Measurements from ENCODE around the gene PRUNE2. TPM values are rescaled to one million over a fixed set of nuclear protein-coding genes. Genes with fewer than 3 reads are reported as not detected.

Gene PRUNE2
- total and polyA plus RNA-seq, 9 of the 15 experiments (the other 6 are each of a cell fraction or from before 2014, with no cell fraction given), result 0.05 to 0.45 (median 0.18) TPM; not detected in 1

- TF ChIP-seq MAFG (tag; conservative IDR thresholded peaks at IDR 0.05) (peak; percentile 40; the same call in 1 of the 2 replicates), RAD21 (CRISPR knock-in tag; conservative IDR thresholded peaks at IDR 0.05 in 1 of 2, IDR thresholded peaks at IDR 0.05 in 1 of 2) (peak; percentile 86 to 92)
These were observed 201.2 kb downstream of the PRUNE2 start (continued) for GRCh38 chr9:76704593-76705204.

GRCh38 chr9:76703270-76703669 lies 202.6 kb downstream of the PRUNE2 start:
- Histone ChIP-seq H3K9me3 (replicated peaks; ENCODE audit: control insufficient read depth, insufficient read depth, low read depth, low read length) (no peaks in the 10 kb centered on the region), H3K4me3 (no peak overlapping the region), H3K9me1 (ENCODE audit: control insufficient read depth, insufficient read depth, low read length) (no peaks in the 10 kb centered on the region), H3K79me2 (ENCODE audit: control insufficient read depth, insufficient read depth, low read length) (no peaks in the 10 kb centered on the region), H3K9ac (ENCODE audit: insufficient read depth in 1 of 2, low read depth in 2 of 2, low read length in 2 of 2) (no peak overlapping the region), H3K36me3 (ENCODE audit: control insufficient read depth, insufficient read depth, low read length) (no peaks in the 10 kb centered on the region), H3K4me1 (replicated peaks in 1 of 2; ENCODE audit: control insufficient read depth in 2 of 2, insufficient read depth in 2 of 2, low read length in 2 of 2) (no peaks in the 10 kb centered on the region), H2AFZ (ENCODE audit: low read depth, low read length) (no peak overlapping the region), H4K20me1 (replicated peaks; ENCODE audit: control insufficient read depth, insufficient read depth, low read length) (no peaks in the 10 kb centered on the region), H3K27me3 (ENCODE audit: control insufficient read depth in 2 of 2, insufficient read depth in 2 of 2, low read length in 2 of 2) (peaks cover 2 to 17% of the 10 kb centered on the region in 2 experiments; a peak in 3 of 5 replicates), H3K27ac (ENCODE audit: extremely low read depth, low read depth, low read length) (no peak overlapping the region), H3K4me2 (ENCODE audit: insufficient read depth, low read length) (no peak overlapping the region)
- BruUV-seq (replicated peaks), result no TSS peak
- intact Hi-C loops (cut with micrococcal nuclease) (no loop called here), in situ Hi-C loops (cut with MboI) (loop anchor here (10.0 kb wide), 1 partner anchor 258 kb away; no protein-coding TSS in a partner anchor)
- FAIRE-seq (no peak), ATAC-seq (no peak), DNase-seq (ENCODE audit: extremely low read depth in 1 of 4, low spot score in 3 of 4) (peak in 2 of 4 experiments; percentile 8 to 9)
- CTCF ChIA-PET (ENCODE audit: low intra/inter-chr PET ratio), result interaction anchor here (1.0 to 2.3 kb wide), 5 partner anchors 38 to 1438 kb away, joined by 3 to 13 read pairs (median 8); partner anchors contain the start of gene RFK
- TF ChIP-seq KDM1A (IDR thresholded peaks at IDR 0.05), result no peak
- no peak for TF ChIP-seq JUN (IDR thresholded peaks at IDR 0.05; ENCODE audit: borderline replicate concordance, low read depth, low read length)
- TF ChIP-seq JUN (CRISPR knock-in tag; IDR thresholded peaks at IDR 0.05; ENCODE audit: borderline replicate concordance), result no peak
- TF ChIP-seq SIRT6 (IDR thresholded peaks at IDR 0.05; ENCODE audit: low read depth, low read length), result no peak
- no peak for TF ChIP-seq DPF2 (IDR thresholded peaks at IDR 0.05)
- TF ChIP-seq RNF219 (CRISPR knock-in tag; IDR thresholded peaks at IDR 0.05), result no peak
- TF ChIP-seq GTF2E2 (tag; IDR thresholded peaks at IDR 0.05), result no peak
- TF ChIP-seq RCOR1 (IDR thresholded peaks at IDR 0.05; ENCODE audit: borderline replicate concordance in 1 of 2, low read depth in 2 of 2, low read length in 2 of 2), result no peak
- TF ChIP-seq SNRNP70 (optimal IDR thresholded peaks at IDR 0.05; ENCODE audit: low read depth, low read length), result no peak
- TF ChIP-seq TARDBP (IDR thresholded peaks at IDR 0.05), result no peak
- no peak for TF ChIP-seq MED1 (CRISPR knock-in tag; IDR thresholded peaks at IDR 0.05; ENCODE audit: borderline replicate concordance)
- TF ChIP-seq E2F5 (CRISPR knock-in tag; IDR thresholded peaks at IDR 0.05), result no peak
- POLR2A ChIA-PET, result interaction anchor here (0.6 kb wide), 2 partner anchors 76 to 155 kb away, joined by 3 read pairs; no protein-coding TSS in a partner anchor
- WGBS (ENCODE audit: insufficient coverage, low coverage, missing lambda C conversion rate), result 18% methylated on average over 6 of the region's 7 CpGs

Data from K562 (cell line).